Epithelial cell of proximal tubule (primary cell): ENCODE data around the gene GATD1. TPM values are rescaled to one million over a fixed set of nuclear protein-coding genes. Genes with fewer than 3 reads are reported as not detected.

Experiments
- DNase-seq: peaks from one replicate; pipeline ENCODE4 v3.0.0-alpha.2; 2011; ENCODE audit warnings: low read depth
- H3K4me3 ChIP-seq: 2 replicates; pipeline ENCODE4 v1.5.1; 2011; ENCODE audit warnings: low read depth, mild to moderate bottlenecking, low read length
- CTCF ChIP-seq: conservative IDR thresholded peaks from 2 replicates; pipeline ENCODE4 v1.5.1; 2012; ENCODE audit warnings: low read depth, mild to moderate bottlenecking, low read length
- total RNA-seq: library from RNA; depleted of rRNA; stranded (reverse); fragments of >200 nt; gene quantifications from 2 replicates; pipeline ENCODE4 v1.2.3, GENCODE V29; 2015

The GATD1 gene
- total RNA-seq, 1 donor from 2014 or later, result 68.8 TPM

GRCh38 chr11:726278-727220 is 50.7 kb downstream of the GATD1 start:
- H3K4me3 ChIP-seq, result no peak overlapping the region
- no peak for DNase-seq
- no peak for TF ChIP-seq CTCF

GRCh38 chr11:725624-726202 is 51.6 kb downstream of the GATD1 start:
- no peak for DNase-seq
- H3K4me3 ChIP-seq, result no peak overlapping the region
- TF ChIP-seq CTCF, result no peak

GRCh38 chr11:724778-725386 is 52.4 kb downstream of the GATD1 start:
- no peak for TF ChIP-seq CTCF
- no peak overlapping the region for H3K4me3 ChIP-seq
- no peak for DNase-seq

GRCh38 chr11:724049-724777 is 53.1 kb downstream of the GATD1 start:
- TF ChIP-seq CTCF, result no peak
- no peak for DNase-seq
- H3K4me3 ChIP-seq, result no peak overlapping the region

- DNase-seq, result no peak
Observed at GRCh38 chr11:723120-723883, 54.0 kb downstream of the GATD1 start.

More at GRCh38 chr11:723120-723883, 54.0 kb downstream of the GATD1 start:
- no peak overlapping the region for H3K4me3 ChIP-seq
- TF ChIP-seq CTCF, result peak; percentile 63
